ENCODE data around the gene TWIST1. TPM values are rescaled to one million over a fixed set of nuclear protein-coding genes. Genes with fewer than 3 reads are reported as not detected.

Gene TWIST1
- total RNA-seq: not detected

DNA sequence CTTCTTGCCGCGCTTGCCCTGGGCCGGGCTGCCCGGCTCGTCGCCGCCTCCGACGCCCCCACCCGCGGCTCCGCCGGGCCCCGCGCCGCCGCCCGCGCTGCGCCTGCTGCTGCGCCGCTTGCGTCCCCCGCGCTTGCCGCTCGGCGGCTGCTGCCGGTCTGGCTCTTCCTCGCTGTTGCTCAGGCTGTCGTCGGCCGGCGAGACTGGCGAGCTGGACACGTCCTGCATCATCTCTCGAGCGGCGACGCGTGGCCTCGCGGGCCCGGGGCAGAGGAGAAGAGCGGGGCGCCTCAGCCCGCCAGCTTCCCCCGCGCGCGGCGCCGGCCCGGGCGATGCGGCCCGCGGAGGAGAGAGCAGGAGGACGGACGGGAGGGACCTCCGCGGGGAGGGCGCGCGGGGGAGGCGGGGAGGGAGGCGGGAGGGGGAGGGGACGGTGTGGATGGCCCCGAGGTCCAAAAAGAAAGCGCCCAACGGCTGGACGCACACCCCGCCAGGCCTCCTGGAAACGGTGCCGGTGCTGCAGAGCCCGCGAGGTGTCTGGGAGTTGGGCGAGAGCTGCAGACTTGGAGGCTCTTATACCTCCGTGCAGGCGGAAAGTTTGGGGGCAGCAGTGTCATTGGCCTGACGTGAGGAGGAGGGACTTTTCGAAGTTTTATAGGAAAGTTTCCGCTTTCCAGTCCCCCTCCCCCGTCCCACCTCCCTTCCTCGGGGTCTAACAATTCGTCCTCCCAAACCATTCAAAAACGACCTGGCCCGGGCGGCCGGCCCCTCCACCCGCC lies at the start of gene TWIST1:
TWIST1 (minus strand) TSS at position 546 of the 779 bp plus-strand sequence; CDS start at position 231, 315 bp downstream.
- Histone ChIP-seq H3K9me3 (ENCODE audit: low read depth, low read length) (no peaks in the 10 kb centered on the region), H3K4me1 (ENCODE audit: insufficient read depth, low read length) (peaks cover 15% of the 10 kb centered on the region), H3K27me3 (ENCODE audit: insufficient read depth, low read length) (peaks cover 90% of the 10 kb centered on the region), H3K4me3 (ENCODE audit: low read length) (no peak within 1 kb of the TSS)

DNA sequence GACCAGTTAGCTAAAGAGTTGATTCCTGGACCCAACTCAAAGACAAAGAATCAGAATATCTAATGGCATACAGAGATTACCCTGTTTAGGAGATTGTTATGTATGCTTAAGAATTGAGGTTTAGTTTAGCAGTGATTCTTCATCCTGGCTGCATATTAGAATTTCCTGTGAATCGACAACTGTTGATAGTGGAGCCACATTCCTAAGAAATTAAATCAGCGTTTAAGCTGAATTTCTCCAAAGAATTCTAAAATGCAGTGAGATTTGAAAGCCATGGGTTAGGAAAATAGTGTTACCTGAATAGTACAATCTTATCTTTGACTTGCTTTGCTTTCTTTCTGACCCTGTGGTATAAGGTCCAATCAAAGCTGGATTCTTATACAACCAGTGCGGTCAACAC lies 44.2 kb upstream of the TWIST1 start:
- no peaks in the 10 kb centered on the region for H3K9me3 ChIP-seq (ENCODE audit: low read depth, low read length)
- H3K27me3 ChIP-seq (ENCODE audit: insufficient read depth, low read length): no peaks in the 10 kb centered on the region
- H3K4me3 ChIP-seq (ENCODE audit: low read length): no peak overlapping the region
- H3K4me1 ChIP-seq (ENCODE audit: insufficient read depth, low read length): no peaks in the 10 kb centered on the region

DNA sequence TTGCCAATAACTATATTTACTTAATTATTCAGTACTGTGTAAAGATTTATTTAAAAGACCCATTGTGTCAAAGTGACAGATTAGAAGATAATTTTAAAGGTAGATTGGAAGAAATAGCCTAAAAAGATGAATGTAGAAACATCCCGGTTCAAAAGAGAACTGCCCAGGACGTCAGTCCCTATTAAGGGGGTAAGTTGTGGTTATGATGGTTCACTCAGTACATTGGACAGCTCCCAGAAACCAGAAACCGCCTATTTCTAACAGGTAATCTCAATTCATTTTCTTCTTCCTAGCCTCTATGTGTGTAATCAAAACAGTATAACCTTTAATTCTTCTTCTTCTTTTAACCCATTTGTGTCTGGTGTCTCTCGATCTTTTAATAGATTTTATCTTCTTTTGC lies 29.3 kb upstream of the TWIST1 start:
- Histone ChIP-seq H3K4me1 (ENCODE audit: insufficient read depth, low read length) (no peaks in the 10 kb centered on the region), H3K9me3 (ENCODE audit: low read depth, low read length) (no peaks in the 10 kb centered on the region), H3K27me3 (ENCODE audit: insufficient read depth, low read length) (peaks cover 58% of the 10 kb centered on the region), H3K4me3 (ENCODE audit: low read length) (no peak overlapping the region)

DNA sequence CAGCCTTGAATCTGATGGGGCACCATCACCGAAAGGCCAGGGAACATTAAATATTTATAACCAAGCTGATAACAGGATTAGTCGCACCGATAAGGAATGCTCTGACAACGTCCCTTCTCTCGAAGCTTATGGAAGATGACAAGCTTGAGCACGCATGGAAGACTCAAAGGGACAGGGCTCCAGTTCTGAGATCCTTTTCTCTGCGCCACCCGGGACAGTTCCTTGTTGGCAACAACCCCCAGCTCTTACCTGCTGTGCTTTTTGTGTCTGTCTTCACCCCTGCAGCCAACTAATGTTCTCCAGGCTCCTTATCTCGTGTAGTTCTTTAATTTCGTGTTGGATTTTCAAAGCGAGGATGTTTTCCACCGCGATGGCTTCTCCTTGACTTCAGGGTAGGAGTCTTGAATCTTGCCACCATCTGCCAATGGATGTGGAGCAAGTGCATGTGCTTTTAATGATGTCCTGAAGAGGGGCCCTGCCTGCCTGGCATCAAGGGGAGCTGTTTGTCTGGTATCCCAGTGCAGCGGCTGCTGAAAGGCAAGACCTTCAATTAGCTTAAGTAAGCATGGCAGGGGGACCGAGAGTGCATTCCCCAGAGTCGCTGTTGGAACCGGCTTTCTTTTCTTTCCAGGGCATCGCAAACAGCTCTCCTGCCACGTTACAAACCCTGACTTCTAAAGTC lies 28.1 kb upstream of the TWIST1 start:
- H3K9me3 ChIP-seq (ENCODE audit: low read depth, low read length): no peaks in the 10 kb centered on the region
- H3K4me1 ChIP-seq (ENCODE audit: insufficient read depth, low read length): no peaks in the 10 kb centered on the region
- H3K4me3 ChIP-seq (ENCODE audit: low read length): no peak overlapping the region
- peaks cover 66% of the 10 kb centered on the region for H3K27me3 ChIP-seq (ENCODE audit: insufficient read depth, low read length)

DNA sequence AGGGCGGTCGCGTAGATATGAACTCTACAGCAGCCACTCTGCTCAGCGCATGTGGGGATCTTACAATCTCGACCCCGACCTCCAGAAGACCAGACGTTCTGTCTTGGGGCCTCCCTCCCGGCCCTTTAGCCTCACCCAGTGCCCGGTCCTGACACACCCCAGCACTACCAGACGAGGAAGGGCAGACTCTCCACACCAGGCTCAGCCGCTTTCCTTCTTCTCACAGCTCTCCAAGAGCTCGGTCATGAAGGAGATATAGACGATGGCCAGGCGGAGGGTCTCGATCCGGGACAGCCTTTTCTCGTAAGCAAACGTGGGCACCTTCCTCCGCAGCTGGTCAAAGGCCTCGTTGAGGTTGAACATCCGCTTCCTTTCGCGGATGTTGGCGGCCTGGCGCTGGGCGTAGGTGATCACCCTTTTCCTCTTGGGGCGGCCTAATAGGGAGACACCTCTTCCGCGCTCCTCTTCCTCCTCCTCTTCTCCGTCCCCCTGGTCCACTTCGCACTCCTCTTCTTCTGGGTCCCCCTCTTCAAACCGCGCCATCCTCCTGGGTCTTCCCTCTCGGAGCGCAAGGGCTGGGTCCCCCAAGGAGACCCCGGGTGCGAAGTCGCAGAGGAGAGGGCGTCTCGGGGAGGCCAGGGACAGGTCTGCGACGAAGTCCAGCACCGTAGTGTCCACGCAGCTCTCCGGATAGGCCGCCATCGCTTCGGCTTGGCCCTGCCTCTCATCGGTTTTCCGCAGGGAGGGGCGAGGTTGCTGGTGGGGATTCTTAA lies 27.4 kb upstream of the TWIST1 start, which contains the start of gene FERD3L:
FERD3L (minus strand) TSS at position 761 of the 773 bp plus-strand sequence; CDS start at position 702, 59 bp downstream.
- Histone ChIP-seq H3K4me1 (ENCODE audit: insufficient read depth, low read length) (no peaks in the 10 kb centered on the region), H3K9me3 (ENCODE audit: low read depth, low read length) (no peaks in the 10 kb centered on the region), H3K27me3 (ENCODE audit: insufficient read depth, low read length) (peaks cover 66% of the 10 kb centered on the region), H3K4me3 (ENCODE audit: low read length) (no peak within 1 kb of the TSS)

DNA sequence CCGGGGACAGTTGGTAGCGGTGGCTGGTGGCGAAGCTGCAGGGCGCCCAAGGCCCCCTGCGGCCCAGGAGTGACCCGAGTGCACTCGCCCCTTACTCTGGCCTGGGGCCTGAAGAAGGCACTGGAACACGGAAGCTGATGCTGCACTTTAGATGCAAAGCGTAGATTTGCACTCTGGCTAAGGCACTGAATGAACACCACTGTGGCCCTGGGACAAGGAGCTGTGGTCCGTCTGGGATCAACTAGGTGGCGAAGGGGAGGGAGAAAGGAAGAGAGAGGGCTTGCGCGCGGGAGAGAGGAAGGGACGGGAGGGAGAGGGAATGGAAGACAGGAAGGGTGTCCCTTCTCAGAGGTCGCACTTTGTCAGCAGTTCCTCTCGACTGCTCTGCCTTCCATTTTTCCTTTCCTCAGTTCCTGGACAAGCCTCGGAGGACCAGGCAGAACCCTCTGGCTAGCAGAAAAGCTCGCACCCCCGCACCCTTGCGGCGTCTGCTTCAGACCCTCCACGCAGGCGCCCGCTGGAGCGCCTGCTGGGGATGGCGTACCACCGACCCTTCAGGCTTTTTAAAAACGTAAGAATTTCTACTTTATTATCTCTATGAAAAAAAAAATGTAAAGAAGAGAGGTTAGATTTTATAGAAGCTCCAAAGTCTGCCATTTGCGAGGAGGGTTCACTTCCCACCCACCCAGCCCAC lies 26.6 kb upstream of the TWIST1 start:
- H3K27me3 ChIP-seq (ENCODE audit: insufficient read depth, low read length): peaks cover 66% of the 10 kb centered on the region

DNA sequence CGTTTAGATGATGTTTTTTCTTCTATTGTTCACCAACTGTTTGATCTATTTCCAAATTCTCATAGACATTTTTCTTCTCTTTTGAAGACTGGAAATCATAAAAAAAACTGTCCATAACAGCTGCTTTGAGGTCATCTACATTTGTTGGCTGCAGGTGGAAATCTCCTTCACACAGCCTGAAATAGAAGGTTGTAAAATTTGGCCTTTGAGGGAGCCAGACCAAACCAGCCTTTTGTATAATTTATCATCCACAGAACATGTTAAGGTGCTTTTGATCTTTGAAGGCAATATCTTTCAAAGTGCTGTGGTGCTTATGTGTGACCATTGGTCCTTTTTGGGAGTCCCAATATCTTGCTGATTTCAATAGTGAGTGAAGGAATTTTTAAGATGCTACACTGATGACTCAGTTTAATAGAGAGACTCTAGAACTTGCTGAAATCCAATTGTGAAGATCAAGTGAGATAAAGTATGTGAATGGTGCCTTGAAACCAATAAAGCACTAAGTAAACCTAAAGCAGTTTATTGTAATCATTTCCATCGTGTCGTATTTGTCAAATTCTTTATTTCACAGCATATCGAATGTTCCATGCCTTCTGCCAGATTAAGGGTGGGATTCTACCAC lies 22.4 kb upstream of the TWIST1 start:
- no peak overlapping the region for H3K4me3 ChIP-seq (ENCODE audit: low read length)

More for the DNA sequence above, 26.6 kb upstream of the TWIST1 start:
- Histone ChIP-seq H3K4me3 (ENCODE audit: low read length) (no peak overlapping the region), H3K4me1 (ENCODE audit: insufficient read depth, low read length) (no peaks in the 10 kb centered on the region), H3K9me3 (ENCODE audit: low read depth, low read length) (no peaks in the 10 kb centered on the region)

DNA sequence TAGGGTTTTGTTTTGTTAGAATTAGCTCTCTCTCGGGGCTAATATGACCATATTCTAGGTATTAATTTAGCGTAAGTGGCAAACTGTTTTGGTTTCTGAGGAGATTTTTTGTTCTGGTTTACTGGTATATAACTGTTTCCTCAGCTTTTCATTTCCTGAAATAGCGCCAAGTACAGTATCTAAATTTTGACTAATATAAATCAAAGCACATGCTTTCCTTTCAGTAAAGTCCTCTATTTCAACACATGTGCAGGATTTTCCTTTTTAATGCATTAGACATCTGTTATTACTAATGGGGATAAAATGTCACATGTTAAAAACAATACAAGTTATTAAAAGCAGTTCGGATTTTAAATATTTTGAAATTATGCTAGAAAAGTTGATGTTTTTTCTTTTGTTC lies 16.4 kb upstream of the TWIST1 start:
- Histone ChIP-seq H3K4me1 (ENCODE audit: insufficient read depth, low read length) (no peaks in the 10 kb centered on the region), H3K4me3 (ENCODE audit: low read length) (no peak overlapping the region), H3K9me3 (ENCODE audit: low read depth, low read length) (no peaks in the 10 kb centered on the region), H3K27me3 (ENCODE audit: insufficient read depth, low read length) (peaks cover 7% of the 10 kb centered on the region)

More for the DNA sequence above, 22.4 kb upstream of the TWIST1 start:
- Histone ChIP-seq H3K9me3 (ENCODE audit: low read depth, low read length) (no peaks in the 10 kb centered on the region), H3K4me1 (ENCODE audit: insufficient read depth, low read length) (no peaks in the 10 kb centered on the region), H3K27me3 (ENCODE audit: insufficient read depth, low read length) (peaks cover 37% of the 10 kb centered on the region)

DNA sequence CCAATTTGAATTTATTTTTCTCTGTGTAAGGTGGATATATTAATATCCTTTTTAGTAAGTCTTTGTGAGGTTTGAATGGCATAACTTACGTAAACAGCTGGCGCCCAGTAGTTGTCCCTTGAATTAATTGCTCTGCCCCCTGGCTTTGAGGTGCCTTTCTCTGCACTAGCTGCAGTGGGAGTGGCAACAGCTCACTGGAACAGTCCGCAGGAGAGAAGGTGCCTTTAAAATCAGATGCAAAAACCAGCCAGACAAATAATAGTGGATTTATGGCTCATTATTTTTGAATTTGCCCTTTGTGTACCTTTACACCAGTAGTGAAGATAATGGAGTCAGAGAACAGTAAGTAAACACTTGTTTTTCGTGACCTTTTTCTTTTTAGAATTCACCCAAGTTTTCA lies 16.0 kb upstream of the TWIST1 start:
- H3K4me3 ChIP-seq (ENCODE audit: low read length): no peak overlapping the region
- H3K27me3 ChIP-seq (ENCODE audit: insufficient read depth, low read length): peaks cover 7% of the 10 kb centered on the region
- no peaks in the 10 kb centered on the region for H3K4me1 ChIP-seq (ENCODE audit: insufficient read depth, low read length)

DNA sequence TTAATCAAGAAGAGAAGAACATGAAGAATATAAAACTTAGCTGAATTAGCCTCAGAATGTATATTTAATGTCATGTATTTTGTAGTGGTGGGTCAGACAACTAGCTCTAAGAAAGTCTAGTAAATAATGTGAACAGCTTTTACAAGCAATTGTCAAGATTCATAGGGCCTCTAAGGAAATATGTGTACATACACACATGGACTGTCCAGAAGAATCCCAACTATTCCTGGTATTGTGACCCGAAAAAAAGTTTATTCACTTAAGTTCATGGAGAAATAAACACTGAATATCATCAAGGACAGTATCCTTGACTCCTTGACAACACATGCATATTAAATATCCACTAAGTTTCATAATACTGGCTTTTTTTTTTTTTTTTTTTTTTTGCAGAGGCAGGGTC lies 11.4 kb upstream of the TWIST1 start:
- Histone ChIP-seq H3K4me1 (ENCODE audit: insufficient read depth, low read length) (no peaks in the 10 kb centered on the region), H3K9me3 (ENCODE audit: low read depth, low read length) (no peaks in the 10 kb centered on the region), H3K4me3 (ENCODE audit: low read length) (no peak overlapping the region), H3K27me3 (ENCODE audit: insufficient read depth, low read length) (peaks cover 14% of the 10 kb centered on the region)

More for the DNA sequence above, 16.0 kb upstream of the TWIST1 start:
- H3K9me3 ChIP-seq (ENCODE audit: low read depth, low read length): no peaks in the 10 kb centered on the region

DNA sequence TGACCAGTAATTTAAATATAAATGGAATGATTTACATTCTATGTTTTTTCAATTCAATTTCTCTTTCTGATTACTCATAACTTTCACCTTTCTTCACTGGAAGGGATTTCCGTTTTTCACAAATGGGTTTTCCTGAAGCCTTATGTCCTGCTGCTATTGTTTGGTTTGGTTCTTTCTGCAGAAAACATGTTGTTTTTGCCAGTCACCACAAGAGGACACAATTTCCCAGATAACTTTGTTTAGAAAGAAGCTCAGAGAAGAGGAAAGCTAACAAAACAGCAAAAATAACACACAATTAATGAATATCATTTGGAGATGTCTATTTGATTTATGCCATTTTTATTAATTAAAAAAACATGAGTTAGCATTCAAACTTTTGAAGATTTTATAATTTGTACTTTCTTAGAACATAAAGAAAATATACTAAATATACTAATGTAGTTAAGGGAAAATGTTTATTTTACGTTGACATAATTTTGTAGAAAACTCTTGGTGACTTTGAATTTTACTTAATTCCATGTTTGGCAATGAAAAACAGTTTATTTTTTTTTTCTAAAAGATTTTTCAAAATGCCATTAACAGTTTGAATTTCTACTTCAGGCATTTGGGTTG lies 4.6 kb upstream of the TWIST1 start:
- Histone ChIP-seq H3K4me3 (ENCODE audit: low read length) (no peak overlapping the region), H3K9me3 (ENCODE audit: low read depth, low read length) (no peaks in the 10 kb centered on the region), H3K4me1 (ENCODE audit: insufficient read depth, low read length) (peaks cover 3% of the 10 kb centered on the region), H3K27me3 (ENCODE audit: insufficient read depth, low read length) (peaks cover 62% of the 10 kb centered on the region)

DNA sequence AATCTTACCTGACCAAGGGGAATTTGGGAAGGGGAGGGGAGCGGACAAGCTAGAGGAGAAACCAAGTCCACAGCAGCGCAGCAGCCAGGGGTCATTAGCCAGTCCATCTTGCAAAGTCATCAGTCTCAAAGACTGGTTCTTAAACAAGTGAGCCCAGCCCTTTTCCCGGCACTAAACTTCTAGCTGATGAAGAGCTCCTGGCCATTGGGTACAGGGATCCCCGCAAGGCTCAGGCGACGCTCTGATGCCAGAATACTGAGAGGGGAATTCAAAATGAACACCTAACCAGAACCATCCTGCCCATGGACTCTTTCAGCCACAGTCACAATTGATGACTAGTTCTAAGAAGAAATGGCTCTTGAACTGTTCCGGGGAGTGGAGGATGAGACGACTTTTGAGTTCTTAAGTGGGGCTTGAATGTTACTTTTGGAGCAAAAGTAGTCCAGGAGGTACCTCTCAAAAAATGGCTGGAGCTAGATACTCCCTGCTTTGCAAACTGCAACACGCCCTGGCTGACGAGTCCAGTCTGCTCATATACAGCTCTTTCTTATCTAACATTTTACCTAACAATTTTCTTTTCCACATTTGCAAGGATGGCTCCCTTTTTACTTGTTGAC lies 2.5 kb upstream of the TWIST1 start:
- H3K27me3 ChIP-seq (ENCODE audit: insufficient read depth, low read length): peaks cover 80% of the 10 kb centered on the region
- H3K4me1 ChIP-seq (ENCODE audit: insufficient read depth, low read length): peaks cover 12% of the 10 kb centered on the region
- no peaks in the 10 kb centered on the region for H3K9me3 ChIP-seq (ENCODE audit: low read depth, low read length)
- H3K4me3 ChIP-seq (ENCODE audit: low read length): no peak overlapping the region

DNA sequence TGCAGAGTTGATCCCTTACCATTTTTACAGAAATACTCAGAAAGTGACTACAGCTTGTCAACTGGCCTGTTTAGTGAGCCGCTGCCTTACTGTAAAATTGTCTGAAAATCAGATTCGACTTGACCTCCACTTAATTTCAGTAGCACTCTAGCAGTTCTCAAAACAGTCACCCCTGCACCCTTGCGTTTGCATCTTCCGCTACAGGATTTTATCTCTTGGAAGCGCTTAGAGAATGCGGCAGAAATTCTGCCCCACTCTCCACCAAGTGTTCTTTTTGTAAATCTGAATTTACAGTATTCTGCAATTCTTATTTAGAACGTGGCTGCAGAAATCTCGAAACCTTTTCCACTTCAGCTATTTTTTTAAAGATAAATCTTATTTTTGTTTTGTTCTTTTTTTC lies 1.9 kb upstream of the TWIST1 start:
- Histone ChIP-seq H3K27me3 (ENCODE audit: insufficient read depth, low read length) (peaks cover 86% of the 10 kb centered on the region), H3K4me1 (ENCODE audit: insufficient read depth, low read length) (peaks cover 12% of the 10 kb centered on the region), H3K9me3 (ENCODE audit: low read depth, low read length) (no peaks in the 10 kb centered on the region), H3K4me3 (ENCODE audit: low read length) (no peak overlapping the region)
